ENCODE measurements around the gene CTSE. TPM values are rescaled to one million over a fixed set of nuclear protein-coding genes. Genes with fewer than 3 reads are reported as not detected.
"Not testable (repeated sequence)": the region's sequence is repeated elsewhere in the genome, so short reads cannot be mapped to it uniquely, and the experiment has no call there.

Gene CTSE
- total RNA-seq, 2 experiments from 2014 or later = not detected

- H3K27me3 ChIP-seq (ENCODE audit: control insufficient read depth in 1 of 2, insufficient read depth in 2 of 2, low read length in 2 of 2) = no peaks in the 10 kb centered on the region
- H3K27me3 Mint-ChIP-seq = no peaks in the 10 kb centered on the region
- TF ChIP-seq, protein P1, sequence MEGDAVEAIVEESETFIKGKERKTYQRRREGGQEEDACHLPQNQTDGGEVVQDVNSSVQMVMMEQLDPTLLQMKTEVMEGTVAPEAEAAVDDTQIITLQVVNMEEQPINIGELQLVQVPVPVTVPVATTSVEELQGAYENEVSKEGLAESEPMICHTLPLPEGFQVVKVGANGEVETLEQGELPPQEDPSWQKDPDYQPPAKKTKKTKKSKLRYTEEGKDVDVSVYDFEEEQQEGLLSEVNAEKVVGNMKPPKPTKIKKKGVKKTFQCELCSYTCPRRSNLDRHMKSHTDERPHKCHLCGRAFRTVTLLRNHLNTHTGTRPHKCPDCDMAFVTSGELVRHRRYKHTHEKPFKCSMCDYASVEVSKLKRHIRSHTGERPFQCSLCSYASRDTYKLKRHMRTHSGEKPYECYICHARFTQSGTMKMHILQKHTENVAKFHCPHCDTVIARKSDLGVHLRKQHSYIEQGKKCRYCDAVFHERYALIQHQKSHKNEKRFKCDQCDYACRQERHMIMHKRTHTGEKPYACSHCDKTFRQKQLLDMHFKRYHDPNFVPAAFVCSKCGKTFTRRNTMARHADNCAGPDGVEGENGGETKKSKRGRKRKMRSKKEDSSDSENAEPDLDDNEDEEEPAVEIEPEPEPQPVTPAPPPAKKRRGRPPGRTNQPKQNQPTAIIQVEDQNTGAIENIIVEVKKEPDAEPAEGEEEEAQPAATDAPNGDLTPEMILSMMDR (IDR thresholded peaks at IDR 0.05) = no peak
- intact Hi-C loops (cut with DNase I, micrococcal nuclease) = no loop called here
- DNase-seq = no peak
- H3K27ac Mint-ChIP-seq = no peak overlapping the region
- H3K9me3 ChIP-seq (ENCODE audit: control insufficient read depth in 1 of 2, insufficient read depth in 1 of 2, low read length in 2 of 2) = peaks cover 0 to 7% of the 10 kb centered on the region in 2 experiments
- H3K9me3 Mint-ChIP-seq = no peaks in the 10 kb centered on the region
- no peaks in the 10 kb centered on the region for H3K4me1 ChIP-seq (ENCODE audit: insufficient read depth, low read length)
- no peak for ATAC-seq (ENCODE audit: poor library complexity)
- H3K4me1 Mint-ChIP-seq (ENCODE audit: low read depth) = no peaks in the 10 kb centered on the region
- no peak overlapping the region for H3K4me3 Mint-ChIP-seq
- H3K36me3 Mint-ChIP-seq (ENCODE audit: low read depth) = no peaks in the 10 kb centered on the region
- ChIA-PET POLR2A (no interaction called here), CTCF (no interaction called here)
- no peaks in the 10 kb centered on the region for H3K36me3 ChIP-seq (ENCODE audit: insufficient read depth, low read length)
- no peak overlapping the region for H3K4me3 ChIP-seq (ENCODE audit: low read length)
- H3K27ac ChIP-seq (ENCODE audit: low read depth in 1 of 2, low read length in 2 of 2) = no peak overlapping the region
Observed at GRCh38 chr1:206058927-206059292, 35.2 kb upstream of the CTSE start.

GRCh38 chr1:206058289-206058926, 34.7 kb upstream of the CTSE start:
- H3K36me3 Mint-ChIP-seq (ENCODE audit: low read depth); H3K27me3 Mint-ChIP-seq; H3K27me3 ChIP-seq (ENCODE audit: control insufficient read depth in 1 of 2, insufficient read depth in 2 of 2, low read length in 2 of 2); DNase-seq; ATAC-seq (ENCODE audit: poor library complexity); intact Hi-C loops (cut with DNase I, micrococcal nuclease); POLR2A ChIA-PET; H3K9me3 ChIP-seq (ENCODE audit: control insufficient read depth in 1 of 2, insufficient read depth in 1 of 2, low read length in 2 of 2); H3K27ac ChIP-seq (ENCODE audit: low read depth in 1 of 2, low read length in 2 of 2); H3K4me3 ChIP-seq (ENCODE audit: low read length); CTCF ChIA-PET; H3K27ac Mint-ChIP-seq; H3K4me1 Mint-ChIP-seq (ENCODE audit: low read depth); H3K4me1 ChIP-seq (ENCODE audit: insufficient read depth, low read length); H3K4me3 Mint-ChIP-seq; H3K9me3 Mint-ChIP-seq; H3K36me3 ChIP-seq (ENCODE audit: insufficient read depth, low read length): not testable (repeated sequence)

DNA sequence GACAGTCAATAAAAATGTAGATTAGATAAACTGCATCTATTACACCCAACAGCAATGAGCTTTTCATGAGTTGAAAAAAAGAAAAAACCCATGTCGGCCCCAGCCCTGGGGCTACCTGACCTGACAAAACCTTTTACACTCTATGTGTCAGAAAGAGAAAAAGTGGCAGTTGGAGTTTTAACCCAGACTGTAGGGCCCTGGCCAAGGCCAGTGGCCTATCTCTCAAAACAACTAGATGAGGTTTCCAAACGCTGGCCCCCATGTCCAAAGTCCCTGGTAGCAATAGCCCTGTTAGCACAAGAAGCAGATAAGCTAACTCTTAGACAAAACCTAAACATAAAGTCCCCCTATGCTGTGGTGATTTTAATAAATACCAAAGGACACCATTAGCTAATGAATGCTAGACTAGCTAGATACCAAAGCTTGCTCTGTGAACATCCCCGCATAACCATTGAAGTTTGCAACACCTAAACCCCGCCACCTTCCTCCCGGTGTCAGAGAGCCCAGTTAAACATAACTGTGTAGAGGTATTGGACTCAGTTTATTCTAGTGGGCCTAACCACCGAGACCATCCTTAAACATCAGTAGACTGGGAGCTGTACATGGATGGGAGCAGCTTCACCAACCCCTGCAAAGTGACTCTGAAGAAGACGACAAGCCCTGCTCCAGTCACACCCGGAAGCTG, 32.1 kb upstream of the CTSE start:
- peaks cover 17% of the 10 kb centered on the region for H3K4me1 ChIP-seq (ENCODE audit: insufficient read depth, low read length)
- CTCF ChIA-PET; H3K36me3 ChIP-seq (ENCODE audit: insufficient read depth, low read length); DNase-seq; H3K4me3 Mint-ChIP-seq; H3K9me3 ChIP-seq (ENCODE audit: control insufficient read depth in 1 of 2, insufficient read depth in 1 of 2, low read length in 2 of 2); H3K27ac Mint-ChIP-seq; H3K27me3 Mint-ChIP-seq; H3K27ac ChIP-seq (ENCODE audit: low read depth in 1 of 2, low read length in 2 of 2); H3K27me3 ChIP-seq (ENCODE audit: control insufficient read depth in 1 of 2, insufficient read depth in 2 of 2, low read length in 2 of 2); H3K36me3 Mint-ChIP-seq (ENCODE audit: low read depth); H3K4me3 ChIP-seq (ENCODE audit: low read length); intact Hi-C loops (cut with DNase I, micrococcal nuclease); H3K9me3 Mint-ChIP-seq; ATAC-seq (ENCODE audit: poor library complexity): not testable (repeated sequence)
- POLR2A ChIA-PET = interaction anchor here (0.6 kb wide), 1 partner anchor 14 kb away, joined by 4 read pairs; no protein-coding TSS in a partner anchor
- H3K4me1 Mint-ChIP-seq (ENCODE audit: low read depth) = peaks cover 17% of the 10 kb centered on the region

GRCh38 chr1:206055069-206055625, 31.5 kb upstream of the CTSE start:
- CTCF ChIA-PET; H3K27ac ChIP-seq (ENCODE audit: low read depth in 1 of 2, low read length in 2 of 2); H3K27ac Mint-ChIP-seq; intact Hi-C loops (cut with DNase I, micrococcal nuclease); ATAC-seq (ENCODE audit: poor library complexity); H3K27me3 Mint-ChIP-seq; DNase-seq; H3K36me3 ChIP-seq (ENCODE audit: insufficient read depth, low read length); H3K4me3 Mint-ChIP-seq; H3K27me3 ChIP-seq (ENCODE audit: control insufficient read depth in 1 of 2, insufficient read depth in 2 of 2, low read length in 2 of 2); H3K9me3 ChIP-seq (ENCODE audit: control insufficient read depth in 1 of 2, insufficient read depth in 1 of 2, low read length in 2 of 2); H3K9me3 Mint-ChIP-seq; H3K36me3 Mint-ChIP-seq (ENCODE audit: low read depth); H3K4me3 ChIP-seq (ENCODE audit: low read length): not testable (repeated sequence)
- H3K4me1 ChIP-seq (ENCODE audit: insufficient read depth, low read length) = peaks cover 19% of the 10 kb centered on the region
- POLR2A ChIA-PET = interaction anchor here (0.6 kb wide), 1 partner anchor 14 kb away, joined by 4 read pairs; no protein-coding TSS in a partner anchor
- H3K4me1 Mint-ChIP-seq (ENCODE audit: low read depth) = peaks cover 23% of the 10 kb centered on the region

GRCh38 chr1:206053616-206054015, 29.9 kb upstream of the CTSE start:
- DNase-seq; intact Hi-C loops (cut with DNase I, micrococcal nuclease); H3K27ac ChIP-seq (ENCODE audit: low read depth in 1 of 2, low read length in 2 of 2); H3K27me3 Mint-ChIP-seq; H3K9me3 Mint-ChIP-seq; H3K4me3 ChIP-seq (ENCODE audit: low read length); H3K4me3 Mint-ChIP-seq; POLR2A ChIA-PET; H3K27me3 ChIP-seq (ENCODE audit: control insufficient read depth in 1 of 2, insufficient read depth in 2 of 2, low read length in 2 of 2); H3K36me3 Mint-ChIP-seq (ENCODE audit: low read depth); ATAC-seq (ENCODE audit: poor library complexity); H3K36me3 ChIP-seq (ENCODE audit: insufficient read depth, low read length); H3K9me3 ChIP-seq (ENCODE audit: control insufficient read depth in 1 of 2, insufficient read depth in 1 of 2, low read length in 2 of 2); H3K27ac Mint-ChIP-seq; CTCF ChIA-PET: not testable (repeated sequence)
- H3K4me1 ChIP-seq (ENCODE audit: insufficient read depth, low read length) = peaks cover 19% of the 10 kb centered on the region
- H3K4me1 Mint-ChIP-seq (ENCODE audit: low read depth) = peaks cover 29% of the 10 kb centered on the region

DNA sequence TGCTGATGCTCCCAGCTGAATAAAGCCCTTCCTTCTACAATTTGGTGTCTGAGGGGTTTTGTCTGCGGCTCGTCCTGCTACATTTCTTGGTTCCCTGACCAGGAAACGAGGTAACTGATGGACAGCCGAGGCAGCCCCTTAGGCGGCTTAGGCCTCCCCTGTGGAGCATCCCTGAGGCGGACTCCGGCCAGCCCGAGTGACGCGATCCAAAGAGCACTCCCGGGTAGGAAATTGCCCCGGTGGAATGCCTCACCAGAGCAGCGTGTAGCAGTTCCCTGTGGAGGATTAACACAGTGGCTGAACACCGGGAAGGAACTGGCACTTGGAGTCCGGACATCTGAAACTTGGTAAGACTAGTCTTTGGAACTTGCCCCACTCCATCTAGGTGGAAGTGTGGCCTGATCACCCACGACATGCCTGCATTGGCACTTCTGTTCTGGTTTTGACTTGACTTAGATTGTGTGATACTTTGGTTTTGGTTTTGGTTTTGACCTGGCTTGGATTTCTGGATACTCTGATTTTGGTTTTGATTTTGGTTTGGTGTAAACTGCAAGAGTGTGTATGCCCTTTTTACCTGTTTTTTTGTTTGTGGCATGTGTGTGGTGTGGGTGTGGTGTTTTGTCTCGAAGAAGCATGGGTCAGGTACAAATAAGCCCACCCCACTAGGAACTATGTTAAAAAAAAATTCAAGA, 29.4 kb upstream of the CTSE start, which contains the start of gene RHEX:
Gene RHEX, plus strand, starts transcription at position 255 of the 692 bp plus-strand sequence. CDS start 44,656 bp downstream, outside the sequence.
- POLR2A ChIA-PET; H3K27ac Mint-ChIP-seq; H3K9me3 ChIP-seq (ENCODE audit: control insufficient read depth in 1 of 2, insufficient read depth in 1 of 2, low read length in 2 of 2); H3K36me3 ChIP-seq (ENCODE audit: insufficient read depth, low read length); H3K4me3 Mint-ChIP-seq; H3K9me3 Mint-ChIP-seq; H3K27ac ChIP-seq (ENCODE audit: low read depth in 1 of 2, low read length in 2 of 2); H3K36me3 Mint-ChIP-seq (ENCODE audit: low read depth); CTCF ChIA-PET; H3K27me3 ChIP-seq (ENCODE audit: control insufficient read depth in 1 of 2, insufficient read depth in 2 of 2, low read length in 2 of 2); intact Hi-C loops (cut with DNase I, micrococcal nuclease); H3K4me3 ChIP-seq (ENCODE audit: low read length); H3K27me3 Mint-ChIP-seq; ATAC-seq (ENCODE audit: poor library complexity): not testable (repeated sequence)
- DNase-seq = peak in 1 of 14 experiments; percentile 48
- H3K4me1 ChIP-seq (ENCODE audit: insufficient read depth, low read length) = peaks cover 19% of the 10 kb centered on the region
- peaks cover 29% of the 10 kb centered on the region for H3K4me1 Mint-ChIP-seq (ENCODE audit: low read depth)
